Measurements from ENCODE around the gene TAF4. TPM values are rescaled to one million over a fixed set of nuclear protein-coding genes. Genes with fewer than 3 reads are reported as not detected.

TAF4 gene
- total and polyA plus RNA-seq, 2 donors (not counting 1 experiment from before 2014, with no cell fraction given), result 2.6 to 3.0 TPM

- Histone ChIP-seq H3K79me2 (ENCODE audit: control insufficient read depth, insufficient read depth, low read length) (no peaks in the 10 kb centered on the region), H2AFZ (ENCODE audit: low read length) (no peak overlapping the region), H3K27ac (ENCODE audit: insufficient read depth, low read length) (no peak overlapping the region), H3K36me3 (ENCODE audit: control insufficient read depth, insufficient read depth, low read length) (no peaks in the 10 kb centered on the region), H3K4me3 (replicated peaks in 1 of 4; ENCODE audit: control extremely low read depth in 1 of 4, insufficient read depth in 1 of 4, low read depth in 3 of 4, low read length in 4 of 4) (no peak overlapping the region), H3K4me1 (ENCODE audit: control insufficient read depth, extremely low read depth, insufficient read depth, low read length) (no peaks in the 10 kb centered on the region), H3K27me3 (ENCODE audit: control insufficient read depth, insufficient read depth, low read length) (no peaks in the 10 kb centered on the region), H3K9me3 (ENCODE audit: control insufficient read depth, insufficient read depth, low read depth, low read length) (no peaks in the 10 kb centered on the region), H3K4me2 (ENCODE audit: extremely low read depth, insufficient read depth, low read length) (no peak overlapping the region), H3K9ac (ENCODE audit: insufficient read depth, low read length) (no peak overlapping the region), H4K20me1 (ENCODE audit: control insufficient read depth, extremely low read depth, insufficient read depth, low read length) (no peaks in the 10 kb centered on the region)
- no peak for DNase-seq (ENCODE audit: low read depth in 2 of 2)
- no peak for TF ChIP-seq EZH2 (IDR thresholded peaks at IDR 0.05; ENCODE audit: low read length, missing control alignments)
- TF ChIP-seq CTCF (conservative IDR thresholded peaks at IDR 0.05 in 1 of 2, IDR thresholded peaks at IDR 0.05 in 1 of 2; ENCODE audit: low read depth in 1 of 2, low read length in 2 of 2), result no peak
These were observed 132.2 kb downstream of the TAF4 start for GRCh38 chr20:61933481-61933950.

GRCh38 chr20:61932711-61933480 lies 132.8 kb downstream of the TAF4 start:
- no peaks in the 10 kb centered on the region for H4K20me1 ChIP-seq (ENCODE audit: control insufficient read depth, extremely low read depth, insufficient read depth, low read length)
- H3K27ac ChIP-seq (ENCODE audit: insufficient read depth, low read length), result no peak overlapping the region
- no peak overlapping the region for H2AFZ ChIP-seq (ENCODE audit: low read length)
- H3K36me3 ChIP-seq (ENCODE audit: control insufficient read depth, insufficient read depth, low read length), result no peaks in the 10 kb centered on the region
- no peak overlapping the region for H3K4me2 ChIP-seq (ENCODE audit: extremely low read depth, insufficient read depth, low read length)
- no peak for TF ChIP-seq EZH2 (IDR thresholded peaks at IDR 0.05; ENCODE audit: low read length, missing control alignments)
- TF ChIP-seq CTCF (conservative IDR thresholded peaks at IDR 0.05 in 1 of 2, IDR thresholded peaks at IDR 0.05 in 1 of 2; ENCODE audit: low read depth in 1 of 2, low read length in 2 of 2), result no peak
- H3K9me3 ChIP-seq (ENCODE audit: control insufficient read depth, insufficient read depth, low read depth, low read length), result no peaks in the 10 kb centered on the region
- H3K79me2 ChIP-seq (ENCODE audit: control insufficient read depth, insufficient read depth, low read length), result no peaks in the 10 kb centered on the region
- H3K9ac ChIP-seq (ENCODE audit: insufficient read depth, low read length), result no peak overlapping the region
- no peak for DNase-seq (ENCODE audit: low read depth in 2 of 2)
- no peak overlapping the region for H3K4me3 ChIP-seq (replicated peaks in 1 of 4; ENCODE audit: control extremely low read depth in 1 of 4, insufficient read depth in 1 of 4, low read depth in 3 of 4, low read length in 4 of 4)
- H3K4me1 ChIP-seq (ENCODE audit: control insufficient read depth, extremely low read depth, insufficient read depth, low read length), result no peaks in the 10 kb centered on the region
- no peaks in the 10 kb centered on the region for H3K27me3 ChIP-seq (ENCODE audit: control insufficient read depth, insufficient read depth, low read length)

GRCh38 chr20:61932199-61932592 lies 133.5 kb downstream of the TAF4 start:
- no peak overlapping the region for H3K9ac ChIP-seq (ENCODE audit: insufficient read depth, low read length)
- no peak overlapping the region for H3K4me2 ChIP-seq (ENCODE audit: extremely low read depth, insufficient read depth, low read length)
- TF ChIP-seq EZH2 (IDR thresholded peaks at IDR 0.05; ENCODE audit: low read length, missing control alignments) (no peak), CTCF (conservative IDR thresholded peaks at IDR 0.05 in 1 of 2, IDR thresholded peaks at IDR 0.05 in 1 of 2; ENCODE audit: low read depth in 1 of 2, low read length in 2 of 2) (no peak)
- H3K4me1 ChIP-seq (ENCODE audit: control insufficient read depth, extremely low read depth, insufficient read depth, low read length), result no peaks in the 10 kb centered on the region
- H3K79me2 ChIP-seq (ENCODE audit: control insufficient read depth, insufficient read depth, low read length), result no peaks in the 10 kb centered on the region
- DNase-seq (ENCODE audit: low read depth in 2 of 2), result no peak
- no peaks in the 10 kb centered on the region for H4K20me1 ChIP-seq (ENCODE audit: control insufficient read depth, extremely low read depth, insufficient read depth, low read length)
- H3K4me3 ChIP-seq (replicated peaks in 1 of 4; ENCODE audit: control extremely low read depth in 1 of 4, insufficient read depth in 1 of 4, low read depth in 3 of 4, low read length in 4 of 4), result no peak overlapping the region
- H3K27ac ChIP-seq (ENCODE audit: insufficient read depth, low read length), result no peak overlapping the region
- H3K27me3 ChIP-seq (ENCODE audit: control insufficient read depth, insufficient read depth, low read length), result no peaks in the 10 kb centered on the region
- H2AFZ ChIP-seq (ENCODE audit: low read length), result no peak overlapping the region
- no peaks in the 10 kb centered on the region for H3K9me3 ChIP-seq (ENCODE audit: control insufficient read depth, insufficient read depth, low read depth, low read length)
- H3K36me3 ChIP-seq (ENCODE audit: control insufficient read depth, insufficient read depth, low read length), result no peaks in the 10 kb centered on the region

Measured in fibroblast of lung (primary cell).